GM23248 (cell line): ENCODE measurements around the gene TFAP2B. TPM values are rescaled to one million over a fixed set of nuclear protein-coding genes. Genes with fewer than 3 reads are reported as not detected.

Experiments
- DNase-seq: peaks from one replicate; pipeline ENCODE4 v3.0.0-alpha.2; 2015
- H2AFZ ChIP-seq: fragments of 200-600 bp; sonication (generic); 2 replicates; pipeline ENCODE4 v1.6.1; 2016; ENCODE audit warnings: antibody characterized with exemption
- H3F3A ChIP-seq: fragments of 200-600 bp; sonication (generic); 2 replicates; pipeline ENCODE4 v1.6.1; 2016; ENCODE audit warnings: mild to moderate bottlenecking, antibody characterized with exemption, mixed run types; ENCODE audit not compliant: insufficient read depth
- H3K27ac ChIP-seq: fragments of 200-600 bp; sonication (generic); 2 replicates; pipeline ENCODE4 v1.5.1; 2016; ENCODE audit warnings: mild to moderate bottlenecking
- H3K27me3 ChIP-seq: fragments of 200-600 bp; sonication (generic); replicated peaks from 2 replicates; pipeline ENCODE4 v1.6.1; 2016; ENCODE audit warnings: mild to moderate bottlenecking; ENCODE audit not compliant: insufficient read depth
- H3K36me3 ChIP-seq: fragments of 200-600 bp; sonication (generic); 2 replicates; pipeline ENCODE4 v1.6.1; 2016; ENCODE audit warnings: low read depth, mild to moderate bottlenecking
- H3K4me1 ChIP-seq: fragments of 200-600 bp; sonication (generic); 2 replicates; pipeline ENCODE4 v1.6.1; 2016; ENCODE audit warnings: mild to moderate bottlenecking; ENCODE audit not compliant: insufficient read depth
- H3K4me2 ChIP-seq: fragments of 200-600 bp; sonication (generic); one replicate; pipeline ENCODE4 v1.6.1; 2016; ENCODE audit warnings: mild to moderate bottlenecking; ENCODE audit not compliant: unreplicated experiment
- H3K4me3 ChIP-seq: fragments of 200-600 bp; sonication (generic); 2 replicates; pipeline ENCODE4 v1.5.1; 2016; ENCODE audit warnings: mild to moderate bottlenecking
- H3K79me2 ChIP-seq: fragments of 200-600 bp; sonication (generic); 2 replicates; pipeline ENCODE4 v1.6.1; 2016; ENCODE audit warnings: mild to moderate bottlenecking; ENCODE audit not compliant: insufficient read depth
- H3K9ac ChIP-seq: fragments of 200-600 bp; sonication (generic); 2 replicates; pipeline ENCODE4 v1.6.1; 2016; ENCODE audit warnings: mild to moderate bottlenecking
- H3K9me2 ChIP-seq: fragments of 200-600 bp; sonication (generic); 2 replicates; pipeline ENCODE4 v1.6.1; 2016; ENCODE audit warnings: mixed run types, mild to moderate bottlenecking, moderate library complexity; ENCODE audit not compliant: insufficient read depth
- H3K9me3 ChIP-seq: fragments of 200-600 bp; sonication (generic); one replicate; pipeline ENCODE4 v1.6.1; 2017; ENCODE audit warnings: low read depth
- H4K20me1 ChIP-seq: fragments of 200-600 bp; sonication (generic); 2 replicates; pipeline ENCODE4 v1.6.0; 2016; ENCODE audit not compliant: insufficient read depth
- EZH2 ChIP-seq: fragments of 200-600 bp; sonication (generic); IDR thresholded peaks from 2 replicates; pipeline ENCODE4 v1.6.1; 2018; ENCODE audit warnings: antibody characterized with exemption, mild to moderate bottlenecking; ENCODE audit not compliant: insufficient read depth, poor library complexity, severe bottlenecking
- EZH2phosphoT487 ChIP-seq: fragments of 200-600 bp; sonication (generic); IDR thresholded peaks from 2 replicates; pipeline ENCODE4 v1.6.1; 2018; ENCODE audit warnings: antibody characterized with exemption, moderate library complexity, mild to moderate bottlenecking, low read depth; ENCODE audit not compliant: insufficient read depth
- WGBS, 2 experiments: methylation state at CpG; one replicate each; pipeline ENCODE4 v1.1.6; 2015 to 2017; ENCODE audit warnings: low lambda C conversion rate in 2 of 2, low coverage in 1 of 2; ENCODE audit errors: missing lambda C conversion rate in 2 of 2; 5-methylcytosine and 5-hydroxymethylcytosine counted together
- in situ Hi-C: fragments of 300-500 bp; cut with MboI; formaldehyde crosslinking; loops from 2 replicates; pipeline ENCODE4 v1.15.0; 2020
- polyA plus RNA-seq: library from polyadenylated mRNA; unstranded; fragments of >200 nt; fragmentation: Nextera tagmentation; extraction: Ambion mirVana; gene quantifications from 2 replicates; pipeline ENCODE4 v1.2.1, GENCODE V29; 2016
- total RNA-seq: library from RNA; depleted of rRNA; stranded (reverse); fragments of >200 nt; shearing (Covaris generic); gene quantifications from 2 replicates; pipeline ENCODE4 v1.2.3, GENCODE V29; 2014; rRNA removed

Gene TFAP2B
- total and polyA plus RNA-seq, 2 experiments from 2014 or later, result not detected

DNA sequence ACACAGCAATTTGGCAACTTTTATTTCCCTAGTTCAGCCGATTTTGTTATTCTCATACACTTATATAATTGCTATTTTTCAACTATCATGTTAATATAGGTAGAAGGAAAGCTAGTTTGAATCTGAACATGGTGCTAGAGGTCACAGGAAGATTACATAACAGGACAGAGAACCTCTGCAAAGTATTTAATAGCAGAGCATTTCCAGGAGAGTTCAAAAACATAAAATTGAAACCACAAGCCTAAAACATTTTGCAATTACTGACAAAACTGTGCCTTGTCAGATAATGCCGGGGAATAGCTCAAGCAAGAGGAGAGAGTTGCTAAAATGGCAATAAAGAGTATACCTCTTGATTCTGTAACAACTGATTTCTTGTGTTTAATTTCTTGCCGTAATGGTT lies 70.8 kb downstream of the TFAP2B start:
- no peak for TF ChIP-seq EZH2
- no peak for TF ChIP-seq EZH2phosphoT487
- no peaks in the 10 kb centered on the region for H3K9me3 ChIP-seq
- no peak overlapping the region for H2AFZ ChIP-seq
- H4K20me1 ChIP-seq, result no peaks in the 10 kb centered on the region
- DNase-seq, result no peak
- H3K27ac ChIP-seq, result no peak overlapping the region
- in situ Hi-C loops, result no loop called here
- 12 to 18% methylated on average over 3 of the region's 3 CpGs for WGBS, 2 experiments
- no peaks in the 10 kb centered on the region for H3K9me2 ChIP-seq
- H3K36me3 ChIP-seq, result no peaks in the 10 kb centered on the region
- H3K79me2 ChIP-seq, result no peaks in the 10 kb centered on the region
- H3F3A ChIP-seq, result no peaks in the 10 kb centered on the region
- H3K4me1 ChIP-seq, result no peaks in the 10 kb centered on the region
- no peak overlapping the region for H3K4me3 ChIP-seq
- no peak overlapping the region for H3K9ac ChIP-seq
- no peak overlapping the region for H3K4me2 ChIP-seq
- H3K27me3 ChIP-seq, result no peaks in the 10 kb centered on the region

DNA sequence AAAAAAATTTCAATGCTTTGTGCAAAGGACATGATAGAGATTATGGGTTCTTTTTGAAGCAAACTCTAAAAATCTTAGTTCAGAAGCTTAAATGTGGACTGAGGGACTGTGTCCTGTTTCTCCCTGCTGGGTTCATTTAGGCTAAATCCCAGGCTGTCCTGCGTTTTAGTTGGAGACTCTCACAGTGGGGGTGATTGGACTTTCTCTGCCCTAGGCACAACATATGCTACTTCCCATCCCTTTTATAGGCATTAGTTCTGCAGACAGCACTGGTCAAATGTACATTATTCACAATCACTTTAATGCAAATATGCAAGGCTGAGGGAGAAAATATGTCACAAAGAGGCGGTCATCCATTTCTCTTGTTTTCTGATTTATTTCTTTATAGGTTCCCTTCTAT lies 71.3 kb downstream of the TFAP2B start:
- Histone ChIP-seq H3K9me2 (no peaks in the 10 kb centered on the region), H3K27me3 (no peaks in the 10 kb centered on the region), H3K4me1 (no peaks in the 10 kb centered on the region), H3K9ac (no peak overlapping the region), H3K4me3 (no peak overlapping the region), H2AFZ (no peak overlapping the region), H3K27ac (no peak overlapping the region), H3K36me3 (no peaks in the 10 kb centered on the region), H3K4me2 (no peak overlapping the region), H3K79me2 (no peaks in the 10 kb centered on the region), H4K20me1 (no peaks in the 10 kb centered on the region), H3F3A (no peaks in the 10 kb centered on the region), H3K9me3 (no peaks in the 10 kb centered on the region)
- WGBS, 2 experiments, result 31 to 34% methylated on average over 2 of the region's 2 CpGs
- TF ChIP-seq EZH2phosphoT487 (no peak), EZH2 (no peak)
- no peak for DNase-seq
- in situ Hi-C loops, result no loop called here

DNA sequence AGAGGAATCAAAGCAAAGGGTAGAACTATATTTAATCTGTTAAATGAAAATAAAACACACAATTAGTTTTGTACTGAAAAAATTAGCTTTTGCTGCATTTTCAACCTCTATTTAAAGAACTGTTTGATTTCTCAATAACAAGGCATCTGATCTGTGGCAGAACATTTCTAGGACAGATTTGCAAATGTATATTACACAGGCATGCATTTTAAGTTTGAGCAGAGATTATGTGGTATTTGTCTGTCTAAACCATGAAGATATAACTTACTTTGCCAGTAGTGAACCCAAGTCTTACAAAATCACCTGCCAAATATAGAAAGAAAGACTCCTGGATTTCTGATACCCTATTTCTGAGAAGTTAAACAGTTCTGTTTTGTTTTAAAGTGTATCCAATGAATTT lies 71.9 kb downstream of the TFAP2B start:
- Histone ChIP-seq H3K9me3 (no peaks in the 10 kb centered on the region), H3K4me2 (no peak overlapping the region)

DNA sequence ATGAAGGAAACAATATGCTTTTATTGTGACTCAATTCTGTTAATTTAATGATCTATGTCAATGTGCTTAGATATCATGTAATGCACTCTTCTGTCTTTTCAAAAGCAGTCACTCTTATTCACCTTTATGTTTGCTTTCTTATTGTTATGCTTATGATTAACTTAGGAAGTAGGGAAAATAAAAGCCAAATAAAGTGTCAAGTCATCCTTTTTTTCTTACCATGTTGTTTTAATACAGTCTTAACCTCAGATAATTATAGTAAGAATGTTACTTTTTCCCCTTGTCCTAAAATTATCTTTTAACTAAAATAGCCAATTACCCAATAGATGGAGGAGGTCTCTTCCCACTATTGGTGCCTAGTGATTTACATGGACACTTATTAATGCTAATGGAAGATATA lies 72.6 kb downstream of the TFAP2B start:
- Histone ChIP-seq H3K9me2 (no peaks in the 10 kb centered on the region), H3K27me3 (no peaks in the 10 kb centered on the region), H3K4me2 (no peak overlapping the region), H3K4me3 (no peak overlapping the region), H3K4me1 (no peaks in the 10 kb centered on the region), H3K27ac (no peak overlapping the region), H3F3A (no peaks in the 10 kb centered on the region), H3K9me3 (no peaks in the 10 kb centered on the region), H3K79me2 (no peaks in the 10 kb centered on the region), H4K20me1 (no peaks in the 10 kb centered on the region), H2AFZ (no peak overlapping the region), H3K9ac (no peak overlapping the region), H3K36me3 (no peaks in the 10 kb centered on the region)
- DNase-seq, result no peak
- TF ChIP-seq EZH2phosphoT487 (no peak), EZH2 (no peak)
- in situ Hi-C loops, result no loop called here

More for the DNA sequence above, 71.9 kb downstream of the TFAP2B start:
- Histone ChIP-seq H3K79me2 (no peaks in the 10 kb centered on the region), H2AFZ (no peak overlapping the region), H3K9ac (no peak overlapping the region), H3F3A (no peaks in the 10 kb centered on the region), H3K27me3 (no peaks in the 10 kb centered on the region), H3K4me3 (no peak overlapping the region), H4K20me1 (no peaks in the 10 kb centered on the region), H3K4me1 (no peaks in the 10 kb centered on the region), H3K36me3 (no peaks in the 10 kb centered on the region), H3K27ac (no peak overlapping the region), H3K9me2 (no peaks in the 10 kb centered on the region)
- no peak for TF ChIP-seq EZH2
- no peak for TF ChIP-seq EZH2phosphoT487
- no peak for DNase-seq
- in situ Hi-C loops, result no loop called here

Other genes with a start within 250 kb of the TFAP2B start
- not detected in 2 replicates for gene TFAP2D, start 105.3 kb upstream of the TFAP2B start, total RNA-seq
- gene TFAP2D, start 105.3 kb upstream of the TFAP2B start, polyA plus RNA-seq, result not detected in 2 replicates